Panc1 (cell line): ENCODE measurements around the gene FCHSD2.

Experiments used
- POLR2AphosphoS5 ChIP-seq: IDR thresholded peaks from 2 replicates; pipeline ENCODE4 v1.6.1; 2012; ENCODE audit warnings: mild to moderate bottlenecking, low read depth, low read length, moderate library complexity
- SIN3A ChIP-seq: IDR thresholded peaks from 2 replicates; pipeline ENCODE4 v1.6.1; 2012; ENCODE audit warnings: low read depth, mild to moderate bottlenecking, low read length, moderate library complexity, borderline replicate concordance; ENCODE audit not compliant: insufficient read depth
- TCF7L2 ChIP-seq: IDR thresholded peaks from 2 replicates; pipeline ENCODE4 v1.6.1; 2011; ENCODE audit warnings: mild to moderate bottlenecking, low read depth, low read length, inconsistent platforms
- TF ChIP-seq, protein P1 (sequence below): fragments of 450-650 bp; IDR thresholded peaks from 2 replicates; pipeline ENCODE4 v1.5.1; 2017; ENCODE audit warnings: mild to moderate bottlenecking
- TF ChIP-seq, protein P2 (sequence below), 2 experiments: IDR thresholded peaks; 2 replicates each; pipeline ENCODE4 v1.6.1; 2011 to 2012; ENCODE audit warnings: low read depth in 2 of 2, control low read depth in 1 of 2, low read length in 1 of 2, mild to moderate bottlenecking in 1 of 2, moderate library complexity in 1 of 2; ENCODE audit not compliant: insufficient read depth in 1 of 2

DNA sequence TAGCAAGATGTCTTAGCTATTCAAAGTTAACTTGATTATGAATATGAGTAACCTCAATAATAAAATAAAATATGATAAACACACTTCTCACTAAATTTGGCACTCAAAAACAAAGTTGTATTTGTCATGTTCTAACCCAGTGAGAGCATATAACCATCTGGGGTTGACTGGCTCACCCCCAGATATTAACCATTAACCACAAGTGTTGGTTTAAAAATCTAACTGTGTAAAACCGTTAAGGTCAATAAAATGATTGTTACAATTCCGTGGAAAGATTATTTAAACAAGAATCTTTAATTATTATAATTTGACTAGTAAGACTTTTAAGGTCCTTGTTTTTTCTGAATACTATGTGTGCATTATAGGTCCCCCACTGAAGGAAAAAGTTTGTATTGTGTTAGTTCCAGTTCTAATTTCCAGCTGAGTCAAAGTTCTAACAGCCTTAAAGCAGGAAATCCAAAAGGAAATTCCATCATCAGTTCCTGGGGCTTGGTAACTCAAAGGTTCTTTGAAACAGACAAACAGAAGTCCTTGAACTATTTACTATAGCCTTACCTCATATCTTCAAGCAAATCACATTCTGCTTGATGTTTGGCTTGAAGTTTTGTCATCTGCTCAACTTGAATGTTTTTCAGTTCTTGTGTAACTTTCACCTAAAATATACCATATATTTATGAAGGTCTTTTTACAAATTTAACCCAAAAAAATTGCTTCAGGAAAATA lies 2.5 kb downstream of the FCHSD2 start:
- TF ChIP-seq, protein P1, sequence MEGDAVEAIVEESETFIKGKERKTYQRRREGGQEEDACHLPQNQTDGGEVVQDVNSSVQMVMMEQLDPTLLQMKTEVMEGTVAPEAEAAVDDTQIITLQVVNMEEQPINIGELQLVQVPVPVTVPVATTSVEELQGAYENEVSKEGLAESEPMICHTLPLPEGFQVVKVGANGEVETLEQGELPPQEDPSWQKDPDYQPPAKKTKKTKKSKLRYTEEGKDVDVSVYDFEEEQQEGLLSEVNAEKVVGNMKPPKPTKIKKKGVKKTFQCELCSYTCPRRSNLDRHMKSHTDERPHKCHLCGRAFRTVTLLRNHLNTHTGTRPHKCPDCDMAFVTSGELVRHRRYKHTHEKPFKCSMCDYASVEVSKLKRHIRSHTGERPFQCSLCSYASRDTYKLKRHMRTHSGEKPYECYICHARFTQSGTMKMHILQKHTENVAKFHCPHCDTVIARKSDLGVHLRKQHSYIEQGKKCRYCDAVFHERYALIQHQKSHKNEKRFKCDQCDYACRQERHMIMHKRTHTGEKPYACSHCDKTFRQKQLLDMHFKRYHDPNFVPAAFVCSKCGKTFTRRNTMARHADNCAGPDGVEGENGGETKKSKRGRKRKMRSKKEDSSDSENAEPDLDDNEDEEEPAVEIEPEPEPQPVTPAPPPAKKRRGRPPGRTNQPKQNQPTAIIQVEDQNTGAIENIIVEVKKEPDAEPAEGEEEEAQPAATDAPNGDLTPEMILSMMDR: no peak
- TF ChIP-seq POLR2AphosphoS5 (no peak), SIN3A (no peak), TCF7L2 (no peak)
- TF ChIP-seq, protein P2, sequence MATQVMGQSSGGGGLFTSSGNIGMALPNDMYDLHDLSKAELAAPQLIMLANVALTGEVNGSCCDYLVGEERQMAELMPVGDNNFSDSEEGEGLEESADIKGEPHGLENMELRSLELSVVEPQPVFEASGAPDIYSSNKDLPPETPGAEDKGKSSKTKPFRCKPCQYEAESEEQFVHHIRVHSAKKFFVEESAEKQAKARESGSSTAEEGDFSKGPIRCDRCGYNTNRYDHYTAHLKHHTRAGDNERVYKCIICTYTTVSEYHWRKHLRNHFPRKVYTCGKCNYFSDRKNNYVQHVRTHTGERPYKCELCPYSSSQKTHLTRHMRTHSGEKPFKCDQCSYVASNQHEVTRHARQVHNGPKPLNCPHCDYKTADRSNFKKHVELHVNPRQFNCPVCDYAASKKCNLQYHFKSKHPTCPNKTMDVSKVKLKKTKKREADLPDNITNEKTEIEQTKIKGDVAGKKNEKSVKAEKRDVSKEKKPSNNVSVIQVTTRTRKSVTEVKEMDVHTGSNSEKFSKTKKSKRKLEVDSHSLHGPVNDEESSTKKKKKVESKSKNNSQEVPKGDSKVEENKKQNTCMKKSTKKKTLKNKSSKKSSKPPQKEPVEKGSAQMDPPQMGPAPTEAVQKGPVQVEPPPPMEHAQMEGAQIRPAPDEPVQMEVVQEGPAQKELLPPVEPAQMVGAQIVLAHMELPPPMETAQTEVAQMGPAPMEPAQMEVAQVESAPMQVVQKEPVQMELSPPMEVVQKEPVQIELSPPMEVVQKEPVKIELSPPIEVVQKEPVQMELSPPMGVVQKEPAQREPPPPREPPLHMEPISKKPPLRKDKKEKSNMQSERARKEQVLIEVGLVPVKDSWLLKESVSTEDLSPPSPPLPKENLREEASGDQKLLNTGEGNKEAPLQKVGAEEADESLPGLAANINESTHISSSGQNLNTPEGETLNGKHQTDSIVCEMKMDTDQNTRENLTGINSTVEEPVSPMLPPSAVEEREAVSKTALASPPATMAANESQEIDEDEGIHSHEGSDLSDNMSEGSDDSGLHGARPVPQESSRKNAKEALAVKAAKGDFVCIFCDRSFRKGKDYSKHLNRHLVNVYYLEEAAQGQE (IDR thresholded peaks at IDR 0.05; ENCODE audit: insufficient read depth in 1 of 2, low read depth in 2 of 2, low read length in 1 of 2): no peak
